Stimulated activated CD8-positive, alpha-beta memory T cell treated with anti-CD3 and anti-CD28 coated beads, Interleukin-7, amount 100 ng/mL, for 24 hours (primary cell): ENCODE data around the gene TBCK.
"Not testable (repeated sequence)": the region's sequence is repeated elsewhere in the genome, so short reads cannot be mapped to it uniquely, and the experiment has no call there.

ENCODE experiments used
- DNase-seq: peaks from one replicate; pipeline ENCODE4 v3.0.0-alpha.2; 2020; ENCODE audit warnings: low read depth

TBCK gene

DNA sequence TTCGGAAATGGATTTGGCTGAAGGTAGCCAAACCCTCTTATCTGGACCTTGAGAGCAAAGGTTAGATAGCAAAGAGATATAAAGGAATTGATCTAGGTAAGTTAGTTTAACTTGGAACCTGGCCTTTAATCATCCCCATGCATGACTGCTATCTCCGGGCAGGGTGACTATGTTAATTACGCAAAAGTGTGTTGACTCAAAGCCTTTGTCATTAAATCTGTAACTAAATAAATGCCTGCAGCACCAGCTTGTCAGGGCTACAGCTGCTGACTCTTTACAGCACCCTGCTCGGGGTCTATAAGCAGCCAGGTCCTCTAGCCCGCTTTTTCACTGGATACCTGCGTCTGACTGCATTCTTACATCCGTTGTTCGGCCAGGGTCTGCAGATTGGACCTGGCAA is 201.7 kb downstream of the TBCK start:
- no peak for DNase-seq

- not testable (repeated sequence) for DNase-seq
Measured at GRCh38 chr4:106111778-106112469, 204.1 kb downstream of the TBCK start.

DNA sequence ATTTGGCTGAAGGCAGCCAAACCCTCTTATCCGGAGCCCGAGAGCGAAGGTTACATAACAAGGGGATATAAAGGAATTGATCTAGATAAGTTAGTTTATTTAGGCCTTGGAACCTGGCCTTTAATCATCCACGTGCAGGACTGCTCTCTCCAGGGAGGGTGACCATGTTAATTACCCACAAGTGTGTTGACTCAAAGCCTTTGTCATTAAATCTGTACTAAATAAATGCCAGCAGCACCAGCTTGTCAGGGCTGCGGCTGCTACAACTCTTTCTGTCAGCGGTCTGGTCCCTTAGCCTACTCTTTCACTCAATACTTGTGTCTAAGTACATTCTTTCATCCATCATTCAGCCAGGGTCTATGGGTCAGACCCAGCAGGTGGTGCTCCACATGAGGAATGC is 206.1 kb downstream of the TBCK start:
- no peak for DNase-seq

DNA sequence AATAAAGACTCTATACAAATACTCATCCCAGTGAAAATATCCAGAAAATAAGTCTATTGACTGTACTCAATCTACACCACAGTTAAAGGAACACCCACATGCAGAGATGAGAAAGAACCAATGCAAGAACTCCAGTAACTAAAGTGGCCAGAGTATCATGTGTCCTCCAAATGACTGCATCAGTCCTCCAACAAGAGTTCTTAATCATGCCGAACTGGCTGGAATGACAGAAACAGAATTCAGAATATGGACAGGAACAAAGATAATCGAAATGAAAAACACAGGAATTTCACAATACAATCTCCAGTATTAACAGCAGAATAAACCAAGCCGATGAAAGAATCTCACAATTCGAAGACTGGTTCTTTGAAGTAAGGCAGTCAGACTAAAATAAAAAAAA is 210.3 kb downstream of the TBCK start:
- DNase-seq, result no peak

GRCh38 chr4:106104276-106104675 is 211.7 kb downstream of the TBCK start:
- no peak for DNase-seq

- no peak for DNase-seq
Measured at GRCh38 chr4:106096454-106096853, 219.6 kb downstream of the TBCK start.

DNA sequence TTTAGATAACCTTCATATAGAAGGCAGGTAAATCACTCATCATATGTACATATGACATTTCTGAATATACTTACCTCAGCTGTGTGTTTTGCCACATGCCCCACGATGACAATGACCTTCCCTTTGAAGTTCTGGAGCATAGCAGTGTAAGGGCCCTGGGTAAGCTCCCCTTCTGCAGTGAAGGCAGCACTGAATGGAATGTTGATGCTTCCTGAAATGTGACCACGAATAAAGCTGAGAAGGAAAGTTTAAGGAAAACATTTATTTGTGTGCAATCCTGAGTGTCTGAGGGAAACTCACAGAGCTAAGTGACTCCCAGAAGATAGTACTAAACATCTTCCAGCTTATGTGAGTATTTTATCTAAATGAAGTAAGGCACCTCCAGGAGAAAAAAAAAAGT is 220.6 kb downstream of the TBCK start:
- DNase-seq, result no peak

- DNase-seq, result no peak
Measured at GRCh38 chr4:106092361-106093040, 223.5 kb downstream of the TBCK start.

DNA sequence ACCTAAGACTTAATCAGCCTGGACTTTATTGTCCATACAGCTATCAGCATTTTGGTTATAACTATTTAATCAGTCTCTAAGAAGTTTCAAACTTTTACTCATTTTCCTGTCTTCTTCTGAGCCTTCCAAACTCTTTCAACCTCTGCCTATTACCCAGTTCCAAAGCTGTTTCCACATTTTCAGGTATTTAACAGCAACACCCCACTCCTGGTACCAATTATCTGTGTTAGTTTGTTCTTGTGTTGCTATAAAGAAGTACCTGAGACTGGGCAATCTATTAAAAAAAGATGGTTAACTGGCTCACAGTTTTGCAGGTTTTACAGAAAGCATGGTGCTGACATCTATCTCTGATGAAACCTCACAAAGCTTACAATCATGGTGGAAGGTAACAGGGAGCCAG is 225.2 kb downstream of the TBCK start:
- DNase-seq, result no peak

DNA sequence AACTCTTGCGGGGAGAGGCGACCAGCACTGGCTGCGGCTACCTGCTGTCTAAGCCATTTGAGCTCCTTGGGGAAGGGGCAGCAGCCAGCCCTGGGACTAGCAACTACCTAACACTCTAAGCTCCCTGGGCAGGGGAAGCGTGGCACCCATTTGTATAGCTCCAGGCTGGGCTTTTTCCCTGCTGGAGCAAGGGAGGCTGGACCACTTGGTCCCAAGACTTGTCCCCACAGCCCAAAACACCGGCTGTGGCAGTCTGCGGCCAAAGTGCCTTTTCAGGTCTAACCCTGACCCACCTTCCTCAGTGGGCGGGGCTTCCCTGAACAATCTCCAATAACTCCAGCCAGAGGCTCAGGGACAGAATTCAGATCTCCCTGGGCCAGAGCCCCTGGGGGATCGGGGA is 232.9 kb downstream of the TBCK start:
- no peak for DNase-seq

DNA sequence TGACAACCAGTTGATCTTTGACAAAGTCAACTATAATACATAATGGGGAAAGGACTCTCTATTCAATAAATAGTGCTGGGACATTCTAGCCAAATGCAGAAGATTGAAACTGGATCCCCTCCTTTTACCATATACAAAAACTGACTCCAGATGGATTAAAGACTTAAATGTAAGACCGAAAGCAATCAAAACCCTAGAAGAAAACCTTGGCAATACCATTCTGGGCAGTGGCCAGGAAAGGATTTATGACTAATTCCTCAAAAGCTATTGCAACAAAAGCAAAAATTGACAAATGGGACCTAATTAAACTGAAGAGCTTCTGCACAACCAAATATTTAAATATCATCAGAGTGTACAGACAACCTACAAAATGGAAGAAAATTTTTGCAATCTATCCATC is 235.6 kb downstream of the TBCK start:
- no peak for DNase-seq

- no peak for DNase-seq
Measured at GRCh38 chr4:106079616-106080015, 236.4 kb downstream of the TBCK start.

DNA sequence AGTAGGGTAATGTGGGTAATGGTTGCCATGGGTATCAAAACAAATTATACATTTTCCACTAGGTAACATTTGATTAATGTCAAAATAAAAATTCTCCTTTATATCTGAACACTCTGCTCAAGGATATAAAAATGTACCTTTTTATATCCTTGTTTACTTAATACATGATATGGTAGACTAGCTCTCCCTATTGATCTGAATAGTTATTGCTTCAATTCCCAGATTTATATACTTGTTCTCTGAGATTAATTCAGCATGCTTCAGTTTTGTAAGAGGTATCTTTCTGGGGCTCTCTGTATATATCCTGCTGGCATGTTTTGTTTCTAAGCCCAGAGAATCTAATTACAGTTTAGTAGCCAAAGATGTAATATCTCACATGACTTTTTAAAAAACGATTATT is 251.0 kb downstream of the TBCK start:
- DNase-seq, result no peak

DNA sequence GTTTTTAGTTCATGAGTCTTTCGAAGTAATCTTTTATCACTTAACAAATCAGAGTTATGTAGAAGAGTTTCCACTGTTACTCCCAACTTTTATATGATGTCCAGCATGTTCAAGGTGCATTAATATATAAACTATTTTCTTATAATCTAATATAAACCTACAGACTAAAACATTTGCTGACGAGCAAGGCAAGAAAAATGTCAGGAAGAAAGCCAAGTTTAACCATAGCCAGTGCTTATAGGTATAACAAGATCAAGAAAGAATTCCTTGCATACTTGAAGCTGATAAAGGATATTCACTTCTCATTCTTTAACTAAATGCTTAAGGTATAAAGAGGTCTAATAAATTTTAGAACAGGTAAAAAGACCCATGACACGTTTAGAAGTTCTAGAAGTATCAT is 253.0 kb downstream of the TBCK start:
- DNase-seq, result no peak

DNA sequence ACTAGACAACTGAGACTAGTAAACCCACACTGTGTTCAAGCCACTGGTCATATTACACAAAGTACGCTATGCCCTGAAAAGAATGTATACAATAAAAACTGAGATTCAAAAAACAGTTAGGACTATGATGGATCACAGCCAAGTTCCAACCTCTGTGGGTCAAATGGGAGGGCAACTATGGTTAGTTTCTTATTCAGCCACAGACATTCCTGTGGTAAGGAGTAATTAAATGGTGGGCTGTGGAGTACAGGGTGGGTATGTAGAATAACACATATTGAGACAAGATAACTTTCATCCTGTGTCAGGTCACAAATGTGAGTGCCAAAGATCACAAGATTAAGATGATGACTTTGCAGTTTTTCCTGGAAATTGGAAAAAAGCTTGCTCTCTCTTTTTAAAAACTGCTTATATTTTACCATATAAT is 253.5 kb downstream of the TBCK start:
- no peak for DNase-seq

DNA sequence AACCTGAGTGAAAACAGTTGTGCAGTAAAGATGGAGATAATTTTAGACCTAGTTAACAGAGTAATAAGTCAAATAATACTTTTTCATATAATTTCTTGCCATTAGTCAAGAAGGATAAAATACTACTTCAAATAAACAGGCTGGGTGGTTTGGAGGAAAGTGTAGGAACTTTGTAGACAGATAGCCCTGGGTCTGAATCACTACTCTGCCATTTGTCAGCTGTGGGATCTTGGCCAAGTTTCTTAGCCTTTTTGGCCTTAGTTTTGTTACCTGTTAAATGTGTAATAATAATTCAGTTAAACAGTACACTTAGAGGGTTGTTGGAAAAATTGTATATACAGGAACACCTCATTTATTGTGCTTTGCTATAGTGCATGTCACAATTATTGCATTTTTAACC is 257.1 kb downstream of the TBCK start:
- no peak for DNase-seq

DNA sequence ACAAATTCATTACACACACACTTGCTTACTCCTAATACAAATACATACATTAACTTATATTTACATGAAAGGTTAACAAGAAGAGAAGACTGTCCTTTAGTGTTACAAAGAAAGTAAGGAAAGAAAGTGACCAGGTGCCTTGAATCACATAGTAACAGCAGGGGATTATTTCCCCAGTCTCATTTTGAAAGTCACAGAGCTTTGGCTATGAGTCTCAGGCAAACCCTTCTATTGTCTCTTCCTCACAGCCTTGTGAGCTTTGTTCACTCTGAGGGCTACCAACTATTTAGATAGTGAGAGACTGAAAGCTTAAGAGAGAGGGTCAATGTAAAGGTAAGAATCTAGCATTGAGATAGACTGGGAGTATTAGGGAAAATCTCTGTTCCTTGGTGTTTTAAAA is 259.1 kb downstream of the TBCK start:
- no peak for DNase-seq

GRCh38 chr4:106051514-106051913 is 264.5 kb downstream of the TBCK start:
- no peak for DNase-seq

GRCh38 chr4:106049490-106049889 is 266.5 kb downstream of the TBCK start:
- no peak for DNase-seq

GRCh38 chr4:106048250-106048971 is 267.6 kb downstream of the TBCK start:
- DNase-seq, result no peak

DNA sequence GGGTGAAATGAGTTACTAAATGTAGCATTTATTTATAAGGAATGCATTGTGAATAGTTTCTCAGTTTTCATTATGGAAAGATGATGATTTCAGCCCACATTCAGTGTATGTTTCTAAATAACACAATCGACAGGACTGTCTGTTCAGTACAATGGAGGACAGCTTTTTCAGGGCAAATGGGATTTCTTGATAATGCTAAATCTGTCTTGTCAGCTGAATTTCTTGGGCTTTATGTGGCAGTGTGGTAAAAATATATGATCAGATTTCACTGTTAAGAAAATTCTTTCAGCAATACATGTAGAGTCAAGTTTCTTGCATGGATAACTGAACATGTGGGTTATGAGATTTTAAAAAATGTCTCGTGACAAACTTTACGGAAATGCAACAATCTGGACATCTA is 269.9 kb downstream of the TBCK start:
- DNase-seq, result no peak

DNA sequence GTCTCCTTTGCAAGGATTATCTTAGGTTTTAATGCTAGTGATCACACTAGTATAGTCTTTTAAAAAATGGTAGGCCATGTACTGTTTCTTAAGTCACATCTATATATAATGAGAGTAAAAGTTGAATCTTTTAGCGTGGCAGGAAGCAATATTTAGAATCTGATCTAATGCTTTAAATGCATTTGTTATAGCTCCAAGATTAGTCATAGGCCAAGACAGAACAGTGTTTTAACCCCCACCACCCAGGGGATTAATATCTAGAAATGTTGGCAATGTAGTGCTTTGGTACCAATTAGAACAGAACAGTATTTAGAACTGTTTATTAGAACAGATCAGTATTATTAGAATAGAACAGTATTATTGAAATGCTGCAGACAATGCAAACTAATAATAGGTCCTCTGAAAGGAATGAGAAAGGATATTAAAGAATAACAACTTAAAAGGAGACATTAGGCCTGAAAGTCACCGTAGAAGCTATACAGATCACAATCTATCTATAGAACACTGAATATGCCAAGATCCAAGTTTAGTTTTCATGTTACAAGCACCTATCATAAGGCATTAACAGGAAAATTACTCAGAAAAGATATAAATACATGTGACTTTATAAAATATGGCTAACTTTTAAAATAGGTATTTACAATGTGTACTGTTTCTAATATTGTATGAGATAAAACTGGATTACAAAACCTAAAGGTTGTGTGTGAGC is 274.6 kb downstream of the TBCK start:
- no peak for DNase-seq

- no peak for DNase-seq
Measured at GRCh38 chr4:106039796-106040195, 276.2 kb downstream of the TBCK start.
